GM19023 (cell line): Measurements from ENCODE around the gene MYL1.

ENCODE experiments used
- ATAC-seq: cut with Tn5 transposase; IDR thresholded peaks from one replicate; pipeline ENCODE4 v1.9.1; 2021; ENCODE audit warnings: mild to moderate bottlenecking, moderate library complexity; ENCODE audit not compliant: unreplicated experiment

Gene MYL1

GRCh38 chr2:210268281-210268680 lies 46.7 kb downstream of the MYL1 start:
- no peak for ATAC-seq

GRCh38 chr2:210267698-210268097 lies 47.3 kb downstream of the MYL1 start:
- no peak for ATAC-seq

- no peak for ATAC-seq
Observed at GRCh38 chr2:210264282-210264681, 50.7 kb downstream of the MYL1 start.

GRCh38 chr2:210263841-210264240 lies 51.1 kb downstream of the MYL1 start:
- ATAC-seq: no peak

- ATAC-seq: no peak
Observed at GRCh38 chr2:210262036-210262435, 52.9 kb downstream of the MYL1 start.

GRCh38 chr2:210259687-210260086 lies 55.3 kb downstream of the MYL1 start:
- ATAC-seq: no peak

GRCh38 chr2:210252699-210253606 lies 62.0 kb downstream of the MYL1 start:
- ATAC-seq: no peak

GRCh38 chr2:210250622-210251021 lies 64.4 kb downstream of the MYL1 start:
- ATAC-seq: no peak
